Ovary (tissue), 9 donors: ENCODE measurements around the gene VAPA. TPM values are rescaled to one million over a fixed set of nuclear protein-coding genes. Genes with fewer than 3 reads are reported as not detected.

ENCODE experiments used
- DNase-seq, 5 donors: peaks; one replicate each; pipeline ENCODE4 v3.0.0-alpha.2; 2019 to 2020
- H3K27ac ChIP-seq, 2 donors: fragments of 200-600 bp; one replicate each; pipeline versions ENCODE4 v1.5.1 to v1.8.0; 2019 to 2022
- H3K27me3 ChIP-seq: fragments of 200-600 bp; one replicate; pipeline ENCODE4 v1.8.0; 2022
- H3K36me3 ChIP-seq: fragments of 200-600 bp; sonication (generic); one replicate; pipeline ENCODE4 v1.5.1; 2019
- H3K4me1 ChIP-seq: one replicate; pipeline ENCODE4 v1.8.1; 2013; ENCODE audit warnings: mild to moderate bottlenecking, moderate library complexity; ENCODE audit not compliant: insufficient read depth
- H3K4me3 ChIP-seq: fragments of 200-600 bp; sonication (generic); one replicate; pipeline ENCODE4 v1.5.1; 2017
- H3K9me3 ChIP-seq, 2 donors: fragments of 200-600 bp in 1 of 2; sonication (generic) in 1 of 2; one replicate each; pipeline versions ENCODE4 v1.5.1 to v1.8.1; 2013 to 2019; ENCODE audit warnings: mild to moderate bottlenecking in 1 of 2, moderate library complexity in 1 of 2
- CTCF ChIP-seq, 3 donors: fragments of 450-650 bp in 2 of 3; fragments of 200-600 bp in 1 of 3; IDR thresholded peaks; one replicate each; pipeline versions ENCODE4 v1.5.1 to v1.8.0; 2016 to 2022; ENCODE audit warnings: antibody characterized with exemption in 3 of 3, mild to moderate bottlenecking in 1 of 3
- EP300 ChIP-seq: sonication (generic); formaldehyde crosslinking; IDR thresholded peaks from one replicate; pipeline ENCODE4 v1.6.1; 2017; ENCODE audit warnings: antibody characterized with exemption
- POLR2A ChIP-seq: fragments of 450-650 bp; IDR thresholded peaks from one replicate; pipeline ENCODE4 v1.6.1; 2017; ENCODE audit warnings: antibody characterized with exemption, mild to moderate bottlenecking, moderate library complexity
- whole genome bisulfite sequencing, 3 donors: extraction: QIAGEN DNeasy Blood & Tissue Kit in 1 of 3; methylation state at CpG; one replicate each; pipeline versions ENCODE4 v1.1.5 to v1.1.7; 2013 to 2017; 5-methylcytosine and 5-hydroxymethylcytosine counted together
- intact Hi-C, 4 donors: fragments of 100-400 bp; cut with DNase I; formaldehyde crosslinking; loops; one replicate each; pipeline versions ENCODE4 v1.11.0 to v1.15.1; 2022 to 2023
- polyA plus RNA-seq, 2 donors: library from polyadenylated mRNA; stranded (reverse); fragments of 200-250 nt in 1 of 2; fragments of 350-450 nt in 1 of 2; fragmentation: Illumina TruSeq in 1 of 2; extraction: RNeasy Lipid Tissue Mini Kit (QIAGEN cat#74804) in 1 of 2; gene quantifications; one replicate each; pipeline ENCODE4 v1.2.3, GENCODE V29; 2013 to 2014
- total RNA-seq, 7 donors: library from RNA; depleted of rRNA in 2 of 7; stranded (reverse); fragments of >200 nt in 2 of 7; fragmentation: NEBNext Ultra II Directional in 3 of 7; extraction: Animal tissue kit (Norgen Biotek cat#: 25700) in 3 of 7; gene quantifications; one replicate each; pipeline versions ENCODE4 v1.1.0 to v1.2.4, GENCODE V29; 2016 to 2023
- donor health status: DM: no; HTN: no; CAD: no; lungs with moderate emphysema.
- donor health status: DM: no; HTN: no; CAD: no.
- donor health status: Bipolar disorder and iron deficiency.
- donor health status: DM: yes; HTN: yes; CAD: no.
- donor health status: DM: no; HTN: no; CAD: no.
- donor health status: DM: yes; HTN: yes; CAD: no.

VAPA gene
- total and polyA plus RNA-seq, 9 donors: 164 to 369 (median 254) TPM

GRCh38 chr18:9960258-9960904 lies 46.6 kb downstream of the VAPA start:
- H3K4me1 ChIP-seq: peaks cover 2% of the 10 kb centered on the region
- DNase-seq: no peak
- no peak overlapping the region for H3K4me3 ChIP-seq
- no peaks in the 10 kb centered on the region for H3K9me3 ChIP-seq
- no peaks in the 10 kb centered on the region for H3K36me3 ChIP-seq
- H3K27me3 ChIP-seq: no peaks in the 10 kb centered on the region
- no peak for TF ChIP-seq POLR2A
- no peak for TF ChIP-seq CTCF (IDR thresholded peaks at IDR 0.05)
- no peak for TF ChIP-seq EP300
- H3K27ac ChIP-seq: no peak overlapping the region
- intact Hi-C loops: no loop called here
- WGBS, 3 donors: 22 to 42% (median 32%) methylated on average over 7 of the region's 7 CpGs

- no peak overlapping the region for H3K27ac ChIP-seq
- peaks cover 2% of the 10 kb centered on the region for H3K4me1 ChIP-seq
- no peak for DNase-seq
- H3K9me3 ChIP-seq: no peaks in the 10 kb centered on the region
- H3K27me3 ChIP-seq: no peaks in the 10 kb centered on the region
- no peak for TF ChIP-seq CTCF (IDR thresholded peaks at IDR 0.05)
- no peak for TF ChIP-seq EP300
- no peak for TF ChIP-seq POLR2A
- 13 to 17% (median 14%) methylated on average over 3 of the region's 3 CpGs for WGBS, 3 donors
- intact Hi-C loops: no loop called here
- no peak overlapping the region for H3K4me3 ChIP-seq
- H3K36me3 ChIP-seq: no peaks in the 10 kb centered on the region
Observed at GRCh38 chr18:9961041-9961440, 47.2 kb downstream of the VAPA start.

GRCh38 chr18:9965711-9966624 lies 52.2 kb downstream of the VAPA start:
- TF ChIP-seq POLR2A: no peak
- TF ChIP-seq EP300: no peak
- Histone ChIP-seq H3K36me3 (no peaks in the 10 kb centered on the region), H3K9me3 (no peaks in the 10 kb centered on the region), H3K4me1 (peaks cover 4% of the 10 kb centered on the region), H3K4me3 (no peak overlapping the region), H3K27ac (no peak overlapping the region), H3K27me3 (no peaks in the 10 kb centered on the region)
- no peak for DNase-seq
- WGBS, 3 donors: 85 to 92% (median 90%) methylated on average over 8 to 9 of the region's 9 CpGs
- intact Hi-C loops: no loop called here

- no peak overlapping the region for H3K27ac ChIP-seq
- H3K4me3 ChIP-seq: no peak overlapping the region
- no peaks in the 10 kb centered on the region for H3K27me3 ChIP-seq
- no peaks in the 10 kb centered on the region for H3K36me3 ChIP-seq
- DNase-seq: no peak
- TF ChIP-seq EP300: no peak
- TF ChIP-seq POLR2A: no peak
- TF ChIP-seq CTCF (IDR thresholded peaks at IDR 0.05): no peak
- no peaks in the 10 kb centered on the region for H3K9me3 ChIP-seq
- WGBS, 3 donors: 63 to 76% (median 74%) methylated on average over 31 of the region's 31 CpGs
- intact Hi-C loops: no loop called here
- H3K4me1 ChIP-seq: peaks cover 1% of the 10 kb centered on the region
Observed at GRCh38 chr18:9968081-9968848, 54.4 kb downstream of the VAPA start.
